ENCODE results near the gene RPL37.
A peak's percentile ranks its signal among the peaks of the same experiment; 100 is the strongest.

DNA sequence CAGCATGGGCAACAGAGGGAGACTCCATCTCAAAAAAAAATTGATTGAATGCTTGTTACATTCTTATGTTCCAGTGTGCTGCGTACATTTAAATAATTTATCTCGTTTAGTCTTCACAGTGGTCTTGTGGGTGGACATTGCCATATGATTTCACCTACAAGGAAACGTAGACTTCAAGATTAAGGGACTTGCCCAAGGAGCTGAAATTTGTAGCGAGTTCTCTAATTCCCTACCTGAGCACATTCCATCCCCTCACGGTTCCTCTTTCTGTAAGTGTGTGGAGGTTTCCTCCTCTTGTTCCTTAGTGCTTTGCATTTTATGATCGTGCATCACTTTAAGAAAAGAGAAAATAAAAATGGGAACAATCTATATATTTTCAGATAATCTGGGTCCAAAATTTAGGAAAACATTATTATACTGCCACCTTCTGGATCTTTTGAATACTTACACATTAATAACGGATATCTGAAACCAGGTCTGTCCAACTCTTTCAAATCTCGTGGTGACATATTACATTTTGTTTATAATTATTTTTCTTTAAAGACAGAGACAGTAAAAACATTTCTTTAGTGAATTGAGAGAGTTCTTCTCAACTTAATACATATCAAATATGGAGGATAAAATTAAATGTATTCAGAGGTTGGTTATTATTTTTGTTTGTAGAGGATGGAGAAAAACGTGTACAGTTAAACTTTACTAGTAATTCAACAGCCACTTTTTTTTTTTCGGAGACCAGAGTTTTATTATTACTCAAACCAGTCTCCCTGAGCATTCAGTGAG is 44.3 kb upstream of the RPL37 start:
- TF ChIP-seq, protein P1, sequence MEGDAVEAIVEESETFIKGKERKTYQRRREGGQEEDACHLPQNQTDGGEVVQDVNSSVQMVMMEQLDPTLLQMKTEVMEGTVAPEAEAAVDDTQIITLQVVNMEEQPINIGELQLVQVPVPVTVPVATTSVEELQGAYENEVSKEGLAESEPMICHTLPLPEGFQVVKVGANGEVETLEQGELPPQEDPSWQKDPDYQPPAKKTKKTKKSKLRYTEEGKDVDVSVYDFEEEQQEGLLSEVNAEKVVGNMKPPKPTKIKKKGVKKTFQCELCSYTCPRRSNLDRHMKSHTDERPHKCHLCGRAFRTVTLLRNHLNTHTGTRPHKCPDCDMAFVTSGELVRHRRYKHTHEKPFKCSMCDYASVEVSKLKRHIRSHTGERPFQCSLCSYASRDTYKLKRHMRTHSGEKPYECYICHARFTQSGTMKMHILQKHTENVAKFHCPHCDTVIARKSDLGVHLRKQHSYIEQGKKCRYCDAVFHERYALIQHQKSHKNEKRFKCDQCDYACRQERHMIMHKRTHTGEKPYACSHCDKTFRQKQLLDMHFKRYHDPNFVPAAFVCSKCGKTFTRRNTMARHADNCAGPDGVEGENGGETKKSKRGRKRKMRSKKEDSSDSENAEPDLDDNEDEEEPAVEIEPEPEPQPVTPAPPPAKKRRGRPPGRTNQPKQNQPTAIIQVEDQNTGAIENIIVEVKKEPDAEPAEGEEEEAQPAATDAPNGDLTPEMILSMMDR (IDR thresholded peaks at IDR 0.05): peak; percentile 60 to 63 (median 62)
- TF ChIP-seq POLR2A (IDR thresholded peaks at IDR 0.05): no peak

Measured in right lobe of liver (tissue), 4 donors.